NT2/D1 (cell line): ENCODE results near the gene ZSWIM7.
"Not testable (repeated sequence)": the region's sequence is repeated elsewhere in the genome, so short reads cannot be mapped to it uniquely, and the experiment has no call there.

Experiments
- DNase-seq: peaks from one replicate; pipeline ENCODE4 v3.0.0-alpha.2; 2011; ENCODE audit warnings: low read depth, low spot score
- H3K27me3 ChIP-seq: 2 replicates; pipeline ENCODE4 v1.6.0; 2011; ENCODE audit warnings: mild to moderate bottlenecking; ENCODE audit not compliant: insufficient read length, insufficient read depth
- H3K36me3 ChIP-seq: 2 replicates; pipeline ENCODE4 v1.6.1; 2011; ENCODE audit warnings: mild to moderate bottlenecking, low read length, mixed read lengths; ENCODE audit not compliant: insufficient read depth, insufficient read length
- H3K4me1 ChIP-seq: 2 replicates; pipeline ENCODE4 v1.5.1; 2011; ENCODE audit not compliant: insufficient read depth, insufficient read length
- H3K4me3 ChIP-seq: 2 replicates; pipeline ENCODE4 v1.5.1; 2011; ENCODE audit warnings: low read depth; ENCODE audit not compliant: insufficient read length
- H3K9ac ChIP-seq: 2 replicates; pipeline ENCODE4 v1.6.0; 2011; ENCODE audit warnings: low read depth; ENCODE audit not compliant: insufficient read length
- H3K9me3 ChIP-seq: 2 replicates; pipeline ENCODE4 v1.5.1; 2011; ENCODE audit warnings: mild to moderate bottlenecking, low read length; ENCODE audit not compliant: insufficient read depth
- SUZ12 ChIP-seq: IDR thresholded peaks from 2 replicates; pipeline ENCODE4 v1.6.1; 2011; ENCODE audit not compliant: insufficient read length, insufficient read depth; ENCODE audit errors: extremely low read depth
- YY1 ChIP-seq: IDR thresholded peaks from 2 replicates; pipeline ENCODE4 v1.6.1; 2011; ENCODE audit not compliant: insufficient read length, insufficient read depth
- ZNF274 ChIP-seq: IDR thresholded peaks from 2 replicates; pipeline ENCODE4 v1.6.1; 2011; ENCODE audit warnings: mild to moderate bottlenecking, low read depth, low read length

Gene ZSWIM7

DNA sequence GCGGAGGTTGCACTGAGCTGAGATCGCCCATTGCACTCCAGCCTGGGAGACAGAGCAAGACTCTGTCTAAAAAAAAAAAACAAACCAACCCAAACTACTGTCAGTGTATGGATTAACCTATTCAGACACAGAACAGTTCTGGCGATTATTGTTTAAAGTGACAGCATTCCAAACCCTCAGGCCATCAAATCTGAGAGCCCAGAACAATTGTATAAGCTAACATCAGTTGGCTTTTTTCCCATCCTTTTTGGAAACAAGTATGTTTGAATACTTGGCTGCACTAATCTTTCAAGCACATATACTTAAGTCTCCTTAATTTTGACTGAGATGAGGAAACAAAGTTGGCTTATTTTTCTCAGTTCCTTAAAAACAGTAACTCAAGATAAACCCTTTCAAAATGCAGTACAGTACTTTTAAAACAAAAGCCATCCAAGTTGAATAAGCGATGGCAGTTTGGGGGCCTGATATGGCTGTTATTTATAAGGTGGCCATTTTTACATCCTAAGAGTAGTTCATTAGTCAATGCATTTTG is 1.4 kb downstream of the ZSWIM7 start:
- Histone ChIP-seq H3K9me3 (peaks cover 24% of the 10 kb centered on the region), H3K4me1 (no peaks in the 10 kb centered on the region), H3K4me3 (no peak overlapping the region), H3K9ac (no peak overlapping the region), H3K27me3 (no peaks in the 10 kb centered on the region), H3K36me3 (peaks cover 41% of the 10 kb centered on the region)
- TF ChIP-seq YY1 = no peak
- TF ChIP-seq SUZ12 = no peak
- TF ChIP-seq ZNF274 = no peak
- DNase-seq = no peak

- Histone ChIP-seq H3K27me3 (no peaks in the 10 kb centered on the region), H3K4me3 (no peak overlapping the region), H3K36me3 (peaks cover 29% of the 10 kb centered on the region), H3K4me1 (no peaks in the 10 kb centered on the region), H3K9me3 (peaks cover 7% of the 10 kb centered on the region), H3K9ac (no peak overlapping the region)
- DNase-seq = no peak
- TF ChIP-seq YY1 = no peak
- no peak for TF ChIP-seq ZNF274
- TF ChIP-seq SUZ12 = no peak
Measured at GRCh38 chr17:15996322-15996721, 3.2 kb downstream of the ZSWIM7 start.

GRCh38 chr17:15981646-15982580 is 17.6 kb downstream of the ZSWIM7 start:
- Histone ChIP-seq H3K4me3 (no peak overlapping the region), H3K36me3 (peaks cover 57% of the 10 kb centered on the region), H3K9me3 (peaks cover 16% of the 10 kb centered on the region; the same call in 1 of the 2 replicates), H3K27me3 (no peaks in the 10 kb centered on the region), H3K9ac (no peak overlapping the region), H3K4me1 (no peaks in the 10 kb centered on the region)
- no peak for DNase-seq
- TF ChIP-seq ZNF274 (no peak), SUZ12 (no peak), YY1 (no peak)

- Histone ChIP-seq H3K4me1 (no peaks in the 10 kb centered on the region), H3K4me3 (no peak overlapping the region), H3K36me3 (peaks cover 58% of the 10 kb centered on the region), H3K9me3 (peaks cover 16% of the 10 kb centered on the region; the same call in 1 of the 2 replicates), H3K9ac (no peak overlapping the region), H3K27me3 (no peaks in the 10 kb centered on the region)
- DNase-seq = no peak
- TF ChIP-seq YY1 (no peak), SUZ12 (no peak), ZNF274 (no peak)
Measured at GRCh38 chr17:15981208-15981607, 18.3 kb downstream of the ZSWIM7 start.

DNA sequence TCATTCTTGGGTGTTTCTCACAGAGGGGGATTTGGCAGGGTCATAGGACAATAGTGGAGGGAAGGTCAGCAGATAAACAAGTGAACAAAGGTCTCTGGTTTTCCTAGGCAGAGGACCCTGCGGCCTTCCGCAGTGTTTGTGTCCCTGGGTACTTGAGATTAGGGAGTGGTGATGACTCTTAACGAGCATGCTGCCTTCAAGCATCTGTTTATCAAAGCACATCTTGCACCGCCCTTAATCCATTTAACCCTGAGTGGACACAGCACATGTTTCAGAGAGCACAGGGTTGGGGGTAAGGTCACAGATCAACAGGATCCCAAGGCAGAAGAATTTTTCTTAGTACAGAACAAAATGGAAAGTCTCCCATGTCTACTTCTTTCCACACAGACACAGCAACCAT is 20.5 kb downstream of the ZSWIM7 start:
- H3K9ac ChIP-seq, H3K4me3 ChIP-seq, H3K27me3 ChIP-seq, H3K4me1 ChIP-seq, DNase-seq: not testable (repeated sequence)
- Histone ChIP-seq H3K9me3 (peaks cover 16% of the 10 kb centered on the region; the same call in 1 of the 2 replicates), H3K36me3 (peaks cover 53% of the 10 kb centered on the region)

DNA sequence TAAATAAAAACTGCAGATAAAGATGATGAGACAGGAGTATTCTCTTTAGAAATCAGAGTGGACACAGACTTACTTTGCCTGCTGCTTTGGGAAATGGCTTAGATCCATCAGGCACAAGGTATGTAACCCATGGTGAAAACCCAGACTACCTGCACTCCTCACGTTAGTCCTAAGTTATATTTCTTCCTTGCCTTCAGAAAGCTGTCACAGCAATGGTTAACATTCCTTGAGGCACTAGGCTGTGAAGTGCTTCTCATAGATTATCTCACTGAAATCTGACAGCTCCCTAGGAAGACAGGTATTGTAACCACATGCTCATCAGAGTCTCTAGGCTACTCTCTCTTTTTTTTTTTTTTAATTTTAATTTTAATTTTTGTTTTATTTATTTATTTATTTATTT is 20.9 kb downstream of the ZSWIM7 start:
- Histone ChIP-seq H3K4me3 (no peak overlapping the region), H3K4me1 (no peaks in the 10 kb centered on the region), H3K27me3 (no peaks in the 10 kb centered on the region), H3K36me3 (peaks cover 51% of the 10 kb centered on the region), H3K9ac (no peak overlapping the region), H3K9me3 (peaks cover 16% of the 10 kb centered on the region; the same call in 1 of the 2 replicates)
- no peak for DNase-seq
- no peak for TF ChIP-seq YY1
- no peak for TF ChIP-seq SUZ12
- no peak for TF ChIP-seq ZNF274

- TF ChIP-seq SUZ12 (no peak), ZNF274 (no peak), YY1 (no peak)
- peaks cover 16% of the 10 kb centered on the region; the same call in 1 of the 2 replicates for H3K9me3 ChIP-seq
- H3K4me3 ChIP-seq = no peak overlapping the region
- H3K4me1 ChIP-seq = no peaks in the 10 kb centered on the region
- DNase-seq = no peak
- H3K27me3 ChIP-seq = no peaks in the 10 kb centered on the region
- H3K36me3 ChIP-seq = peaks cover 51% of the 10 kb centered on the region
- H3K9ac ChIP-seq = no peak overlapping the region
Measured at GRCh38 chr17:15977894-15978293, 21.6 kb downstream of the ZSWIM7 start.
